Activated T-helper 17 cell treated with anti-CD3 and anti-CD28 coated beads, Interleukin-2, amount 50 U/mL, for 72 hours (primary cell): ENCODE results near the gene COL5A1. TPM values are rescaled to one million over a fixed set of nuclear protein-coding genes. Genes with fewer than 3 reads are reported as not detected.

Source experiments
- ATAC-seq: fragments of 150-1000 bp; cut with Tn5 transposase; replicated peaks from 2 replicates; pipeline ENCODE4 v1.10.0; 2021; ENCODE audit warnings: mild to moderate bottlenecking, moderate library complexity
- H3K27ac Mint-ChIP-seq: one replicate; pipeline ENCODE4 v1.8.0; 2022; ENCODE audit warnings: mixed read lengths
- H3K27me3 Mint-ChIP-seq: one replicate; pipeline ENCODE4 v1.8.0; 2022; ENCODE audit warnings: mixed read lengths
- H3K36me3 Mint-ChIP-seq: one replicate; pipeline ENCODE4 v1.8.0; 2022; ENCODE audit warnings: low read depth, mild to moderate bottlenecking, mixed read lengths
- H3K4me1 Mint-ChIP-seq: one replicate; pipeline ENCODE4 v1.8.0; 2022; ENCODE audit warnings: mixed read lengths
- H3K4me3 Mint-ChIP-seq: one replicate; pipeline ENCODE4 v1.8.0; 2022; ENCODE audit warnings: mild to moderate bottlenecking, mixed read lengths
- H3K9me3 Mint-ChIP-seq: one replicate; pipeline ENCODE4 v1.8.0; 2022; ENCODE audit warnings: mixed read lengths
- total RNA-seq, 2 donors: library from RNA; stranded (reverse); gene quantifications; one replicate each; pipeline ENCODE4 v1.2.3, GENCODE V29; 2022

The COL5A1 gene
- total RNA-seq, 2 donors from 2014 or later = 0.50 to 1.3 TPM

DNA sequence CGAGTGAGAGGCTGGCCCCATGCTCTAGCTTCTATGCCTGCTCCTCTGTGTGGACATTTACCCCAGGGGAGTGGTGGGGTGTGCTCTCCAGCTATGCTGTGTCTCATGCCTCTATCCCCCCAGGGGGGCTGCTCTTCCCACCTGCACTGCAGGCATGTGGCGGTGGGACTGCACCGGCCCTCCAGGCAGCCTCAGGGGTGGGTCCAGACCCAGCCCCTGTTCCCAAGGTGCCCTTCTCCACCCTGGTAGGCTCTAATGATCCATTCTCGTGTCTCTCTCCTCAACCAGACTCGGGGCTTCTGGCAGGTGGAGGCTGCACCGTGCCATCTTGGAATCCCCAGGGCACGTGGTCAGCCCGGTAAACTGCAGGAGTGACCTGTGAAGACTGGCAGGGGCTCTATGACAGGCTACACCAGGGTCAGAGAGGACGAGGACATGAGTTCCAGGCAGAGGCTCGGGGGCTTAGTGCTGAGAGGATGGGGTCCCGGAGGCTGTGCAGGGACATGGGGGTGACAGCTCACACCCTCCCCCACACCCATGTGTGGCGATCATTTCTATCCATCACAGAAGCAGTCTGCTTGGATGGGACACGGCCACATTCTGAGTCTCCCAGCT, 22.7 kb upstream of the COL5A1 start:
- peaks cover 3% of the 10 kb centered on the region for H3K27me3 Mint-ChIP-seq
- no peak overlapping the region for H3K27ac Mint-ChIP-seq
- no peak for ATAC-seq
- no peaks in the 10 kb centered on the region for H3K4me1 Mint-ChIP-seq
- no peaks in the 10 kb centered on the region for H3K9me3 Mint-ChIP-seq
- H3K4me3 Mint-ChIP-seq = no peak overlapping the region
- no peaks in the 10 kb centered on the region for H3K36me3 Mint-ChIP-seq

DNA sequence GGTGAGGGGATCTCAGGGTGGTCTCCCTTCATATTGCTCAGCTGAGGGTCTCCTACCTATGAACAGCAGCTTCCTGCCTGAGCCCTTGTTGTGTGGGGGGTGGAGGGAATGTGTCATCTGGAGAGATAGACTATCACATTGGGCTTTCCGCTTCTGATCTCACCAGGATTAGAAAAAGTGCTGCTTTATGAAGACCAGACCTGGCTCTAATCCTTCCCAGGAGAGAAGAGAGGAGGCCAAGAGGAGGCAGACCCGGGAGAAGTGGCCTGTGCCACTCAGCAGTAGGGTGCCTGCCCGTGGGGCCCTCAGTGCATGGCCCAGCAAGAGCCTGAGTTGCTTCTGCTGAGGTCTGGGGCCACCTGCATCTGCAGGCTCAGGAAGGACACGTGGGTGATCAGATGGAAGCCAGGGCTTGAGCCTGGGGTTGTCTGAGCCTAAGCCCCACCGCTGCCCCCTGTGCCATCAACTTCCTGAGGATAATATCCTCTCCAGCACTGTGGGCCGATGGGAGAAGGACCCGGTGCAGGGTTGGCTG, 22.1 kb upstream of the COL5A1 start:
- H3K27me3 Mint-ChIP-seq = peaks cover 3% of the 10 kb centered on the region
- no peak overlapping the region for H3K4me3 Mint-ChIP-seq
- H3K36me3 Mint-ChIP-seq = no peaks in the 10 kb centered on the region
- H3K9me3 Mint-ChIP-seq = no peaks in the 10 kb centered on the region
- no peak overlapping the region for H3K27ac Mint-ChIP-seq
- no peaks in the 10 kb centered on the region for H3K4me1 Mint-ChIP-seq
- no peak for ATAC-seq

- H3K36me3 Mint-ChIP-seq = no peaks in the 10 kb centered on the region
- H3K27ac Mint-ChIP-seq = no peak overlapping the region
- ATAC-seq = no peak
- H3K4me3 Mint-ChIP-seq = no peak overlapping the region
- H3K9me3 Mint-ChIP-seq = no peaks in the 10 kb centered on the region
- H3K27me3 Mint-ChIP-seq = peaks cover 3% of the 10 kb centered on the region
- H3K4me1 Mint-ChIP-seq = no peaks in the 10 kb centered on the region
Measured at GRCh38 chr9:134619983-134620661, 21.5 kb upstream of the COL5A1 start.

GRCh38 chr9:134620751-134621557, 20.6 kb upstream of the COL5A1 start:
- H3K27me3 Mint-ChIP-seq = peaks cover 3% of the 10 kb centered on the region
- ATAC-seq = no peak
- no peaks in the 10 kb centered on the region for H3K9me3 Mint-ChIP-seq
- no peak overlapping the region for H3K4me3 Mint-ChIP-seq
- no peaks in the 10 kb centered on the region for H3K4me1 Mint-ChIP-seq
- no peak overlapping the region for H3K27ac Mint-ChIP-seq
- no peaks in the 10 kb centered on the region for H3K36me3 Mint-ChIP-seq

GRCh38 chr9:134621558-134622110, 20.0 kb upstream of the COL5A1 start:
- peaks cover 3% of the 10 kb centered on the region for H3K27me3 Mint-ChIP-seq
- H3K4me3 Mint-ChIP-seq = no peak overlapping the region
- no peak for ATAC-seq
- H3K9me3 Mint-ChIP-seq = no peaks in the 10 kb centered on the region
- H3K27ac Mint-ChIP-seq = no peak overlapping the region
- no peaks in the 10 kb centered on the region for H3K36me3 Mint-ChIP-seq
- no peaks in the 10 kb centered on the region for H3K4me1 Mint-ChIP-seq

GRCh38 chr9:134622896-134623257, 18.7 kb upstream of the COL5A1 start:
- no peaks in the 10 kb centered on the region for H3K36me3 Mint-ChIP-seq
- H3K4me3 Mint-ChIP-seq = no peak overlapping the region
- no peaks in the 10 kb centered on the region for H3K9me3 Mint-ChIP-seq
- no peak overlapping the region for H3K27ac Mint-ChIP-seq
- no peaks in the 10 kb centered on the region for H3K4me1 Mint-ChIP-seq
- peaks cover 3% of the 10 kb centered on the region for H3K27me3 Mint-ChIP-seq
- no peak for ATAC-seq

GRCh38 chr9:134623258-134624066, 18.1 kb upstream of the COL5A1 start:
- H3K4me1 Mint-ChIP-seq = no peaks in the 10 kb centered on the region
- H3K9me3 Mint-ChIP-seq = no peaks in the 10 kb centered on the region
- ATAC-seq = no peak
- no peaks in the 10 kb centered on the region for H3K36me3 Mint-ChIP-seq
- H3K27me3 Mint-ChIP-seq = peaks cover 3% of the 10 kb centered on the region
- H3K27ac Mint-ChIP-seq = no peak overlapping the region
- H3K4me3 Mint-ChIP-seq = no peak overlapping the region

GRCh38 chr9:134624137-134624591, 17.4 kb upstream of the COL5A1 start:
- Mint-ChIP-seq H3K27me3 (peaks cover 3% of the 10 kb centered on the region), H3K27ac (no peak overlapping the region), H3K4me3 (no peak overlapping the region), H3K4me1 (no peaks in the 10 kb centered on the region), H3K9me3 (no peaks in the 10 kb centered on the region), H3K36me3 (no peaks in the 10 kb centered on the region)
- ATAC-seq = no peak

DNA sequence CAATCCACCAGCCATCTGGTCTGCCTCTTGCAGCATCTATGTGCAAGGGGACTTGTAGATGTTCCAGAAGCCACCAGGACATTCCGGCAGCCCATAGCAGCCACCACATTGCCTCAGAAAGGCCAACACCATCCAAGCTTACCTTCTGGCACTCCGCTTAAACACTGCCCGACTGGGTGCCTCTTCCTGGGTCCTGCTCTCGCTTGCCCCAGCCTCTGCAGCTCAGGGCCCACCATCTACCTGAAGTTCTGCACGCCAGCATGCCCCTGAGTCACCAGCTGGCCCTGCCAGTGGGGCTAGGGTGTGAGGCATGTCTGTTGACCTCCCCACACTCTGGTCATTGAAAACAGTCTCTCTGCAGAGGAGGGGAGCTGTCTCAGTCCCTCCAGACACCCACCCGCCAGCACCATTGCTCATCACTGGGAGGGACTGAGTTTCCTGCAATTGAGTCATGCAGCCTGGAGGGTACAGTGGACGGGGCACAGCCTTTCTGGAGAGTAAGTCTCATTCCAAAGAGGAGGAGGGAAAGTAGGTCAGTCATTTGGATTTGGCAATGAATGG, 16.9 kb upstream of the COL5A1 start:
- peaks cover 3% of the 10 kb centered on the region for H3K27me3 Mint-ChIP-seq
- no peak for ATAC-seq
- H3K27ac Mint-ChIP-seq = no peak overlapping the region
- no peak overlapping the region for H3K4me3 Mint-ChIP-seq
- H3K9me3 Mint-ChIP-seq = no peaks in the 10 kb centered on the region
- no peaks in the 10 kb centered on the region for H3K36me3 Mint-ChIP-seq
- no peaks in the 10 kb centered on the region for H3K4me1 Mint-ChIP-seq

- Mint-ChIP-seq H3K36me3 (no peaks in the 10 kb centered on the region), H3K27ac (no peak overlapping the region), H3K27me3 (peaks cover 3% of the 10 kb centered on the region), H3K4me1 (no peaks in the 10 kb centered on the region), H3K9me3 (no peaks in the 10 kb centered on the region), H3K4me3 (no peak overlapping the region)
- no peak for ATAC-seq
Measured at GRCh38 chr9:134625361-134626068, 16.1 kb upstream of the COL5A1 start.

GRCh38 chr9:134626069-134626423, 15.6 kb upstream of the COL5A1 start:
- Mint-ChIP-seq H3K27me3 (peaks cover 3% of the 10 kb centered on the region), H3K4me1 (no peaks in the 10 kb centered on the region), H3K27ac (no peak overlapping the region), H3K9me3 (no peaks in the 10 kb centered on the region), H3K4me3 (no peak overlapping the region), H3K36me3 (no peaks in the 10 kb centered on the region)
- ATAC-seq = no peak

DNA sequence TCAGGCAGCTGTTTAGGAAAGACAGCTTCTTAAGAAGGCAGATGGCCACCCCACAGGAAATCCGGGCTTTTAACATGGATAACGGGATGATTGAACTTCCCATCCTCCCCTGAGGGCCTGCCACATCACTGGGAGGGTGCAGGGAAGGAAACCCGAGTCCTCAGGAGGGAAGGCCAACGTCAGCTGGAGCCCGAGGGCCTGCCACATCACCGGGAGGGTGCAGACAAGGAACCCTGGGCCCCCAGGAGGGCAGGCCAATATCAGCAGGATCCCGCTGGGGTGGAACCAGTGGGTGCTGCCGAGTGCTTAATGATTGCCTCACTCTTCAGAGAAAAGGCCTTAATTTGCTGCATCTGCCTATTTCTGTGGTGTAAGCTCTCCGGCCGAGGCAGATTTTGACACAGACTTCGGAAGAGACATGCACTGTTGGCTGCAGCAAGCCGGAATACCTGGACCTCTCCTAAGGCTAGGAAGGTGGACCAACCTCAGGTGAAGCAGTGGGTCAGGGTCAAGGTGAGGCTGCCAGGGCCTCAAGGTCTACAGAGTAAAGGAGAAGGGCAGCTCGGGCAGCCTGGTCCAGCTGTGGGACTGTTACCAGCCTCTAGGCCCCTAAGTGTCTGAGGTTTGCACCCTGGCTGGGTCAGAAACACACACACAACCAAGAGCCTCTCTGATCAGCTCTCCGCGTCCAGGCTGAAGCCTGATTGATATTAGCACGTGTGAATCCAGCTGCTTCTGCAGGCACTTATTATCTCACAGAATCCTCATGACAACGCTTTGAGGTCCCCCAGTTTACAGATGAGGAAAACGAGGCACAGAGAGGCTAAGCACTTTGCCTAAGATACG, 14.8 kb upstream of the COL5A1 start:
- H3K36me3 Mint-ChIP-seq = no peaks in the 10 kb centered on the region
- peaks cover 3% of the 10 kb centered on the region for H3K27me3 Mint-ChIP-seq
- H3K9me3 Mint-ChIP-seq = no peaks in the 10 kb centered on the region
- ATAC-seq = no peak
- no peak overlapping the region for H3K27ac Mint-ChIP-seq
- no peaks in the 10 kb centered on the region for H3K4me1 Mint-ChIP-seq
- no peak overlapping the region for H3K4me3 Mint-ChIP-seq
